M059J (cell line): ENCODE measurements around the gene POLR3E. TPM values are rescaled to one million over a fixed set of nuclear protein-coding genes. Genes with fewer than 3 reads are reported as not detected.
A peak's percentile ranks its signal among the peaks of the same experiment; 100 is the strongest.

Experiments
- DNase-seq: peaks from one replicate; pipeline ENCODE4 v3.0.0-alpha.2; 2012; ENCODE audit warnings: low read depth
- total RNA-seq: library from RNA; depleted of rRNA; stranded (reverse); fragments of >200 nt; shearing (Covaris generic); gene quantifications from 2 replicates; pipeline ENCODE4 v1.2.3, GENCODE V29; 2014

POLR3E gene
- total RNA-seq, 1 experiment from 2014 or later = 21.2 TPM

DNA sequence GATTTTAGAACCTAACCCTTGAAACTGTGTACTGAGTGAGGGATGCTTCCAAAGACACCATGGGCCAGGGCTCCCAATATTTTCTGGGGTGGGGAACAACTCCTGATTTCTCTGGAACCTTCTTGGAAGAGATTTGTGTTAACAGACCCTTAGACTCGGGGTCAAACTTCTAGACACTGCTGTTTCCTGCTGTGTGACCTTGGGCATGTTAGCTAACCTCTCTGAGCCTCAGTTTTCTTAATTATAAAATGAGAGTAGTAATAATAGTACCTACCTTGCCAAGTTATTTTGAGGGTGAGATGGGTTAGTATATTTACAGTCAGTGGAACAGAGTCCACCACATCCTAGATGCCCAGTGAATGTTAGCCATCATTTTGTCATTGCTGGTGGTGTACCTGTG is 18.8 kb downstream of the POLR3E start:
- no peak for DNase-seq

DNA sequence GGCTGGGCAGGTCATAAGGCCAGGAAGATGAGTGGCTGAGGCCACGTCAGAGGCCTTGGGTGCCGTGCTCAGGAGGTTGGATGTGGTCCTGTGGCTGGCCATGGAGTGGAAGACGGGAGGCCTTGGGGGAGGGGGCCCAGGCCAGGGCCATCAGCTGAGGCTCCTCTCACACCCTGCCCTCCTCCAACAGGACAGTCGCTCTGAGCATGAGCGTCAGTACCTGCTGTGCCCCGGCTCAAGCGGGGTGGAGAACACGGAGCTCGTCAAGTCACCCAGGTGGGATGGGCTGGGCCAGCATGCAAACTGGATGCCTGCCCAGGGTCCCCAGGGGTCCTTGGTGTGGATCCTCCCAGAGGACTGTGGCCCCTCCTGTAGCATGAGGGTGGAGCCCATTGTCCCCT is 19.2 kb downstream of the POLR3E start:
- no peak for DNase-seq

DNA sequence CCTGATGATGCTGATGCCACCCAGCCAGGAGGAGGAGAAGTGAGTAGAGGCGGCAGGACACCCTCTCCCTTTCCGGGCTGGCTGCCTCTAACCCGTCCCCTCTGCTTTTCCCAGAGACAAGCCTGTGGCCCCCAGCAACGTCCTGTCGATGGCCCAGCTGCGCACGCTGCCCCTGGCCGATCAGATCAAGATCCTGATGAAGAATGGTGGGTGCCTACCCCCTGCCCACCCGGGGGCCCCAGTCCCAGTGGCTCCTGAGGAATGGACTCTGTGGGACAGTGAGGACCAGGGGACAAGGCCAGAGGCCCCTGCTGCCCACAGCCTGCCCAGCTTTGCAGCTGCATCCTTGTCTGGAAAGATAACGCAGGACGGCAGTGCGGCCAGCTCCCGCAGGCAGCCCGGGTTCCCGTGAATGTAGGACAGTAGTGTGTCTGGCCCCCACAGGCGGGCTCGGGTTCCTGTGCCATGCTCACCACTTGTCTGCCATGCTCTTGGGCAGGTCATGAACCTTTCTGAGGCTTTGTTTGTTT is 19.9 kb downstream of the POLR3E start:
- DNase-seq = no peak

DNA sequence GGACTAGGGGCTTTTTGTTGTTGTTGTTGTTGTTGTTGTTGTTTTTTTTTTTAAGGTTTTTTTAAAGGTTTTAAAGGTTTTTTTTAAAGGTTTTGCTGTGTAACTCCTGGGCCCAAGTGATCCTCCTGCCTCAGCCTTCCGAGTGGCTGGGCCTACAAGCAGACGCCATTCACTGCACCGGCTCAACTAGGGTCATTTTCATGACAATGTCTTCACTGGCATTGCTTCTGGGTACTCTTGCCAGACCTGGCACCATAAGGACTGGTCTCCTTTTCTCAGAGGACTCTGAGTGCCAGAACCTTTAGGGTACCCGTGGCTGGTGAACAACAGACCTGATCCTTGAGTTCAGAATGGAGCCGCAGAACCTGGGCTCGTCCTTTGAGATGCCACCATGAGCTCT is 20.4 kb downstream of the POLR3E start:
- no peak for DNase-seq

DNA sequence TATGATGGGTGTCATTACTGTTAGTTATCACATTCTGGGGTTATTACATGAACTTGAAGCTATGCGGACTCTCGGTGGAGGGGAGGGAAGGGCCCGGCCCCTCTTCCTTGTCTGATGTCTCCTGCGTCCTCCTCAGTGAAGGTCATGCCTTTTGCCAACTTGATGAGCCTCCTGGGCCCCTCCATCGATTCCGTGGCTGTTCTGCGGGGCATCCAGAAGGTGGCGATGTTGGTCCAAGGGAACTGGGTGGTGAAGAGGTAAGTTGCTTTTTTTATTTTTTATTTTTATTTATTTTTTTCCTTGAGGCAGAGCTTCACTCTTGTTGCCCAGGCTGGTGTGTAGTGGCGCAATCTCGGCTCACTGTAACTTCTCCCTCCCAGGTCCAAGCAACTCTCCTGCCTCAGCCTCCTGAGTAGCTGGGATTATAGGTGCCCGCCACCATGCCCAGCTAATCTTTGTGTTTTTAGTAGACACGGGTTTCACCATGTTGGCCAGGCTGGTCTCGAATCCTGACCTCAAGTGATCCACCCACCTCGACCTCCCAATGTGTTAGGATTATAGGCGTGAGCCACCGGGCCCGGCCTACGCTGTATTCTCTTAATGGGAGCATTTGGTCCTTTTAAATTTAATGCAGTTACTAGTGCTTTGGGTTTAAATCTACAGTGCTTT is 21.6 kb downstream of the POLR3E start:
- peak; percentile 28 for DNase-seq

DNA sequence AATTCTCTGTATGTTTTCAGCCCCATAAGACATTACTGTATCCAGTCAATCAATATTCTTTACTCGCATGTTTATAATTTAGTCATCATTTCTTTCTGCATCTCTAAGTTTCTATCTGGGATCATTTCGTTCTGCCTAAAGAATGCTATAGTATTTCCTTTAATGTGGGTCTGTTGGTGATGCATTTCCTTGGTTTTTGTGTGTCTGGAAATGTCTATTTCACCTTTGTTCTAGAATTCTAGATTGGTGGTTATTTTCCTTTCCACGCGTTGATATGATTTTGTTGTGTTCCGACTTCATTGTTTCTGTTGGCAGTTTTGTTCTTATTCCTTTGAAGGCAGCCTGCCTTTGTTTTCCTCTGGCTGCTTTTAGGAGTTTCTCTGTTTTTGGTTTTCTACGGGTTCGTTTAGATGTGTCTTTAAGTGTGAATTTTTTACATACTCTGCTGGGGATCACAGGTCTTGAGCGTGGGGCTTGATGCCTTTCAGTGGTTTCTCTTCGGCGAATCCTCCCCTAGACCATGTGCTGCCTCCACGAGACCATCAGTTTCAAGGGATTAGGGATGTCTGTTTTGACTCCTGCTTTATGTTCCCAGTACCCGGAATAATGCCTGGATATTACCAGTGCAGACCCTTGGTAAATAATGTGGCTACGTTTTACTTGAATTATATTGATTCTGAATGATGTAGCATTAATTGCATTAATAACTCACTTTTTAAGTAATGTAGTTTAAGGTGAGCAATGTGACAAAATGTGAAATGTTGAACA is 23.5 kb downstream of the POLR3E start:
- no peak for DNase-seq

DNA sequence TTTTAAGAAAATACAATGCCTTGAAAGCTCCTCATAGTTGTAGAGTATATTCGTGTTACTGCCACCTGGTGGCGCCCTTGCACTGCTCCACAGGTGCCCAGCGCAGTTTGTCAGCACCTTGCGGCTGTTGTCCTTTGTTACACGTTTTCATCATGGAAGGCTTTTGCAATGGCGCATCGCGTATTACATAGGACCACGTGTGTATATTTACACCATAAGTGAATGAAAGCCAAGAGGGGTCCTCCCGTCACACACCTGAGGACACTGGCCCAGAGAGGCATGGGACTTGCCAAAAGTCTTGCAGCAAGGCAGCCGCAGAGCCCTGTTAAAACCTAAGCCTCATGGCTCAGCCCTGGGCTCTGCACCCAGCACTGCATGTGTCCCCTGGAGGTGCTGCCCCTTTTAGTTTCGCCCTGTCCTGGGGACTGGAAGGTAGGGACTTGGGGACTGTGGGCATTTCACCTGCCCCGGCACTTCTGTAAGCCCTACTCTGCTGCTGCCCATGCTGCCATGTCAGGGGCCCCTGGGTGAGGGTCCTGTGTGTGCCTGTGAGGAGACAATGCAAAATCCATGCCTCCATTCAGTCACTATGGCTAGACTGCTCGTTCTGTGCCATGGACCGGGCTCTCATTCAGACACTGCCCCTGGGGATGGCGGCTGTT is 24.3 kb downstream of the POLR3E start:
- DNase-seq = peak; percentile 61

DNA sequence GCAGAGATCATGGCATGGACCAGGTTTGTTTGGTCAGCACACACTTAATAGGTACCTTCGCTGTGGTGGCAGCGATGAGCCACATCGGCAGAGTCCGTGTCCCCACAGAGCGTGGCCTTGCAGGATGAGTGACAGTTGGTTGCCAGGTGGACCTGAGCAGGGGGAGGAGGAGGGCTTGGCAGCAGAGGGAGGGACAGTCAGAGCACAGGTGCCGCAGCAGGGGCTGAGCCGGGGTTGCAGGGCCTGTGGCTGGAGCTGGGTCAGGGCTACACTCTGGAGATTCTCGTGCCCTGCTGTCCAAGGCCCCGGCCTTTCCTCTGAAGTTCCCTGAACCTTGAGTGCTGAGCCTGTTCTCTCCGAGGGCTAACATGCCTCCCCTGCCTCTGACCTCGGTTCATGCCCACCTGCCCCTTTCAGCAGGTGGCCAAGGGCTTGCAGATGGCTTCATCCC is 24.8 kb downstream of the POLR3E start:
- DNase-seq = no peak

DNA sequence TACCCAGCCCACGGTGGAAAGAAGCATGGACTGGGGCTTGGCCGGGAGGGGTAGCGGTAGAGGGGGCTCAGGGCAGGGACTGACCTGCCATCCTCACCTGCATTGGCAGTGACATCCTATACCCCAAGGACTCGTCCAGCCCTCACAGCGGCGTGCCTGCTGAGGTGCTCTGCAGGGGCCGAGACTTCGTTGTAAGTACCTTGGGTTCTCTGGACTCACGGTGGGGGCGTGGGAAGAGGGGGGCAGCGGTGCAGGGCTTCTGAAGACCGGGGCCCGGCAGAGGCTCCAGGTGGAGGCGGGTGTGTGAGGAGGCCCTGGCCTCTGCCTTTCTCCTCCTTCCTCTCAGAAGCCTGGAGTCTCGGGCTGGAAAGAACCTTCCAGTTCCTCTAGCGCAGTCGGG is 25.5 kb downstream of the POLR3E start:
- DNase-seq = no peak

DNA sequence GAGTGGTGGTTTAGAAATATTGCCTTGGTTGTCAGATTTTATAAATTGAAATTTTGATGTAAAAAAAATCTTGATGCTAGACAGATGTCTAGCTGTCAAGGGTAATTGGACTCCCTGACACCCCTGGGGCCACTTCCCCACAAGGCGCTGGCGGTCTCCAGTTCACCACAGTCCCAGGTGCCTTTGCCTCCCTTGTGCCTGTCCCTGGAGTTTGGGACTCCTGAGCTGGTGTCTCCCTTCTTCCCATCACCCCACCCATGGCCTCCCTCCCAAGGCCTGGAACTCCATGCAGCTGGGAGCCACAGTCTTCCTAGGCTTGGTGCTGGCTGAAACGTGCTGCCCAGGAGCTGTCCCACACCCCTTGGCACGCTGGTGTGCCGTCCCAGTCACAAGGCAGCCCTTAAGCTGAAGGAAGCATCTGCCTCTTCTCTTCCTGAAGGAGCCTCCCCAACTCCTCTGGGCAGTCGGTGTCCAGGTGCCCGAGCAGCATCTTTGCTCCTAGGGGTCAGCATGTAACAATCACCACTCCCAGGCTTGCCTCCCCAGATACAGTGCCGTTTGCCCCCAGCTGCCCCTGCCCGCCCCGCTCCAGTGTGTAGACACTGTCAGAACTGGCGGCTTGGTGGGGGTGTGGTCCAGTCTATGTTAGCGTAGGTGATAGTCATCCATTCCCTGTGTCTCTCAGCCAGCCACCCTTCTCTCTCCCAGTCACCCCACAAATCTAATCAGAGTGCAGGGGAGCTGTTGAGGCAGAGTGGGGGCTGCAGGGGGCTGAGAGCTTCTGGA is 26.2 kb downstream of the POLR3E start:
- no peak for DNase-seq

DNA sequence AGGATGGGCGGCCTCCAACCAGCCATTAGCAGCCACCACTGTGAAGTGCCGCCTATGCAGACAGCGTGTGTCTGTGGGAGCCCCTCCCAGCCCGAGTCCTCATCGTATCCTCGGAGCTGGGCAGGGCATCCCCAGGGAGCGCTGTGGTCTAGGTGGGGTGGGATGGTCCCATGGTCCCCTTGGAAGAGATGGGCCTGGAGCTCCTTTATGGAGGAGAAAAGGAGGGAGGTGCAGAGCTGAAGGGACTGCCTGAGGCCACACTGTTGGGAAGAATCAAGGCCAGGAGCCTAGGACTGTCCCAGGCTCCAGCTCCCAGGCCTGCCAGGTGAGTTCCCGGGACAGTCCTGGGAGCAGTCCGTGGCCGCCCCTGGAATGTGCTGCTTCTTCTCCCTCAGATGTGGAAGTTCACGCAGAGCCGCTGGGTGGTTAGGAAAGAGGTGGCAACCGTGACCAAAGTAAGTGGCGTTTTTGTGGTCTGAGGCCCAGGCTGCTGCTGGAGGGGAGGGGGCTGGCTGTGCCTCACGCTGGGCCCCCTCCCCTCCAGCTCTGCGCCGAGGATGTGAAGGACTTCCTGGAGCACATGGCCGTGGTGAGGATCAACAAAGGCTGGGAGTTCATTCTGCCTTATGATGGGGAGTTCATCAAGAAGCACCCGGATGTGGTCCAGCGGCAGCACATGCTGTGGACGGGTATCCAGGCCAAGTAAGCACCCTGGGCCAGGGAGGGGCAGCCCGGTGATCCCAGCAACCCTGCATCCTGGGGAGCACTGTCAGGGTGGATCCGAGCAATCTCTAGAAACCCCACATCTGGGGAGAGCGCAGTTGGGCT is 27.0 kb downstream of the POLR3E start:
- no peak for DNase-seq

DNA sequence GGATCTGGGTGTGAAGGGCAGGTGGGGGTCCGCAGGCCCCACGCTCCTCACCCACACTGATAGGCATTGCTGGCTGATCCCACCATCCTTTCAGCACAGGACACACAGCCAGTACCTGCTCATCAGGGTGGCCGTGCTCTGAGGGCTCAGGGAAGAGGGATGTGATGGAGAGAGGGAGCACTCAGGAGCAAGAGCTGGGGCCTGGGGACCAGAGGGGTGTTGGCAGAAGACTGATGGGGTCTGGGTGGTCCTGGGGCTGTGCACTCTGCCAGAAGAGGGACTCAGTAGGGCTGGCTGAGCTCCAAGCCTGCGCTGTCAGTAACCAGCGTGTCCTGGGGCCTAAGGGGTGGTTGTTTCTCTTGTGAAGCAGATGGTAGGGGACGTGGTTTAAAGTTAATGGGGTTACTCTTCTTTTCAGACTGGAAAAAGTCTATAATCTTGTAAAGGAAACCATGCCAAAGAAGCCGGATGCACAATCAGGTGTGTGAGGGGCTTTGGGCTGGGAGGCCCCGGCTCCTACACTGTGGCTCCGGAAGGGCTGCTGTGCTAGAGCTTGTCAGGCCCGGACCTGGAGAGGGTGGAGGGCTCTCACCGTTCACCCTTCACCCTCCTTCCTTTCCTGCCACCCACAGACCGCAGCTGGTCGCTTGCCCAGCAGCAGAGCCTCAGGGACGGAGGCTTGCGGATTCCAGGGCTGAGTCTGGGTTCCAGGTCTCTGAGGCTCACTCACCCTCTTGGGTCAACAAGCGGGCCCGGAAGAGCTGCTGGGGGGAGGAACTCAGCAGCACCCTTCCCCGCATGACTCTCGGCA is 27.8 kb downstream of the POLR3E start:
- no peak for DNase-seq

DNA sequence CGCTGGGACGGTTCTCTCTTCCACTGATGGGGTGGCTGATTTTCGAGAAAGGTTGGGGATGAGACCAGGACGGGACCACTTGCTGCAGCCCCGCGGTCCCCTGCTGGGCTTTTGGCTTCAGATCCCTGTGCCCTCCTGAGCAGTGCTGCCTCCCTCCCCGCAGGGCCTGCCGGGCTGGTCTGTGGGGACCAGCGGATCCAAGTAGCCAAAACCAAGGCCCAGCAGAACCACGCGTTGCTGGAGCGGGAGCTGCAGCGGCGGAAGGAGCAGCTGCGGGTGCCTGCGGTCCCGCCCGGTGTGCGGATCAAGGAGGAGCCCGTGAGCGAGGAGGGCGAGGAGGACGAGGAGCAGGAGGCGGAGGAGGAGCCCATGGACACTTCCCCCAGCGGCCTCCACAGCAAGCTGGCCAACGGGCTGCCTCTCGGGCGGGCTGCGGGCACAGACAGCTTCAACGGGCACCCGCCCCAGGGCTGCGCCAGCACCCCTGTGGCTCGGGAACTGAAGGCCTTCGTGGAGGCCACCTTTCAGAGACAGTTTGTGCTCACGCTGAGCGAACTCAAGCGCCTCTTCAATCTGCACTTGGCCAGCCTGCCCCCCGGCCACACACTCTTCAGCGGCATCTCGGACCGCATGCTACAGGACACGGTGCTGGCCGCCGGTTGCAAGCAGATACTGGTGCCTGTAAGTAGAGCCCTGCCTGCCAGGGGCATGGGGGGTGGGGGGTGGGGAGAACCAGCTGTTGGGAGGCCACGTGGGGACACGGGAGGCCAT is 28.6 kb downstream of the POLR3E start:
- no peak for DNase-seq

DNA sequence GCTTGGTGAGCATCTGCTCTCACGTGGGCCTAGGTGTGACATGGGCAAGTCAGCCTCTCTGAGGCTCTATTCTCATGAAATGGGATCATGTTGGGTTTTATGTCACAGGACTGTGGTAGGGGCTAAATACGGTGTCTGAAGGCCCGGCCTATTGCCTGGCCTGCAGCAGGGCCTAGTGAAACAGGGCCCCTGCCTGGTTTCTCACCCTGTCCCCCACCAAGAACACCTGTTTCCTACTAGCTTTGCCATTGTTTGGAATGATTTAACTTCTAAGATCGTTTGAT is 29.1 kb downstream of the POLR3E start:
- DNase-seq = no peak

DNA sequence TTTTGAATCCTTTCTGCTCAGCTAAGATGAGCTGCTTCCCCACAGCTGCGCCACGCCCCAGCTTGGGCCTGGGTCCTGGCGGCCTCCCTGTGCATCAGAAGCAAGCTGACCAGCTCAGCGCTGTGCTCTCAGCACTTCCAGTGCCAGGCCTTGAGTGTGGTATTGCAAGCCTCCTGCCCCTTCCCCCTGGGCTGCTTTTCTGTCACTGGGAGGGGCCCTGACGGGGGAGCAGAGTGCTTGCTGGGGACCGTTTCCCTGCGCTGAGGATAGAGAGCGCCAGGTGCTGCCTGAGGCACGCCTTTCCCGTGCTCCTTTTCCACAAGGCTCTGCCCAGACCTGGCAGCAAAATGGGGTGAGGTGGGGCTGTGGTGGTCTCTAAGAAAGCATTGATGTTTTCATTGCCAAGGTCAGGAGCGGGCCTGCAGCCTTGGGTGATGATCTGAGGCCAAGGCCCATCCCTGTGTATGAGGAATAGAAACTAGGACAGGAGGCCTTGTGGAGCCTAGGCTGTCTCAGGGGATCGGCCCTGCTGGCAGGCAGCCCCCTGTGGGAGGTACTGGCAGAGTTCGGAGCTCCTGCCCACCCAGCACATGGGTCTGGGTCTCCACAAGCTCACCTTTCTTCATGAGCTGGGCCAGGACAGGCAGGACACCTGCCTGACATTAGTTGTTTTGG is 29.7 kb downstream of the POLR3E start:
- DNase-seq = no peak

DNA sequence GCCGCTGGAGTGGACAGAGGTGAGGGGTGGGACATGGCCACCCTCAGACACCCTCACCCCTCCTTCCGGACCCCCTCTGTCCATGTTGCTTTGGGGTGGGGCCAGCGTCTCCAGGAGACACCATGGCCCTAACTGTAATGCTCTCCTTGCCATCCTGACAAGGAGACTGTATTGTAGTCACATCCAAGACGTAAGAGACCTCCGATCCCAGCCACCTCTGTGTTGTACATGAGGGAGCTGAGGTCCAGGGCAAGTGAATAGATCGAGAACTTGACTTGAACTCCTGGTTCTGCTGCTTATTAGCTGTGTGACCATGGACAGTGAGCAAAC is 30.2 kb downstream of the POLR3E start:
- no peak for DNase-seq

DNA sequence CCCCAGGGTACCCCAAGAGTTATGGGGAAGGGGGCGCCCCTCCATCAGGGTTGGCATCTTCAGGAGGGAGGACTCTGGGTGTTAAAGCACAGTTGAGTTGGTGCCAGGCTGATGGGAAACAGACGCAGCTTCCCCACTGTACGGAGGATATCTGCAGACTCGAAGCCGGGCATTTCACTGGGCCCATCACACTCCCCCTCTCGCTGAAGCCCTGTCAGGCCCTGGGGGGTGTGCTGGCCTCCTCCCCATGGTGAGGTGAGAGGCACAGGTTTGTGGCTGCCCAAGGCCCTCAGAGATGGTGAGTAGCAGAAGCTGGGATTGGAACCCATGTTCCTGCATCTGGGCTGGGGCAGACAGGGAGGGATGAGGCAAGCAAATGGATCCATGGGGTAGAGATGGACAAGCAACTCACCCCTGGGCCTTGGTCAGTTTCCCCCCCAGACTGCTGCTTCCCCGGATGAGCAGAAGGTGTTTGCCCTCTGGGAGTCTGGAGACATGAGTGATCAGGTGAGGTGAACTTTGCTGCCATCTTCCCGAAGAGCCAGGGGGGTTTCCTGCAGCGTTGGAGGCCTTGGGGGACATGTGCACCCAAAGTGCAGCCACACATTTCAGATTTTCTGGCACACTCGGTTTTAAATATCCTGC is 31.0 kb downstream of the POLR3E start:
- no peak for DNase-seq

DNA sequence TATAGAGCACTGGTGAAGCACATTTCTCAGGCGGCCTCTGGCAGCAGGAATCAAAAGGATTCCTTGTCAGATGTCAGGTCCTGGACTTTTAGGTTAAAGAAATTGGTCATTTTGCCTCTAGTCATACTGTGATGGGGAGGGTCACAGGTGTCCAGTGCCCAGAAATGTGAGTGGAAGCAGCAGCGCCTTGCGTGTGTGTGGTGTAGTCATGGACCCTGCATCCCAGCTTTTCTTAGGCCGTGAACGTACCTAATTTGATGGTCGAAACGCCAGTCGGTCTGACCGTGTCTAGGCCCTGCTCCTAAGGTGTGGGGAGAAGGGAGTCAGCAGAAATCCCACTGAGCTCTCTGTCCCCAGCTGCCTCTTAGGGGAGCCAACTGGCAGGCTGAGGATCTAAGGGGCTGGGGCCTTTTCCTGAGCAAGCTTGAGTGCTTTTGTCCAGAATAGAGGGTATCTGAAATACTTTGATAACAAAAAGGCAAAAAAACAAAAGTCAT is 32.0 kb downstream of the POLR3E start:
- no peak for DNase-seq
